HL-60/S4 (cell line): ENCODE measurements around the gene ST3GAL6.
"Not testable (repeated sequence)": the region's sequence is repeated elsewhere in the genome, so short reads cannot be mapped to it uniquely, and the experiment has no call there.

Experiments
- in situ Hi-C: fragments of 300-500 bp; cut with MboI; formaldehyde crosslinking; loops from 2 replicates; pipeline ENCODE4 v1.14.3; 2022; ENCODE audit warnings: low sequenced_read_pairs

The ST3GAL6 gene

GRCh38 chr3:98799479-98799878, 36.3 kb downstream of the ST3GAL6 start:
- in situ Hi-C loops = no loop called here

- in situ Hi-C loops = loop anchor here (25.0 kb wide), 1 partner anchor 763 kb away; the partner anchor contains the start of gene GABRR3
These were observed 37.3 kb downstream of the ST3GAL6 start for GRCh38 chr3:98800401-98800800.

GRCh38 chr3:98801043-98801747, 38.1 kb downstream of the ST3GAL6 start:
- in situ Hi-C loops = loop anchor here (25.0 kb wide), 1 partner anchor 764 kb away; the partner anchor contains the start of gene GABRR3

GRCh38 chr3:98805571-98805970, 42.4 kb downstream of the ST3GAL6 start:
- in situ Hi-C loops = loop anchor here (25.0 kb wide), 1 partner anchor 768 kb away; the partner anchor contains the start of gene GABRR3

- in situ Hi-C loops = loop anchor here (25.0 kb wide), 1 partner anchor 769 kb away; the partner anchor contains the start of gene GABRR3
These were observed 43.4 kb downstream of the ST3GAL6 start for GRCh38 chr3:98806521-98806920.

GRCh38 chr3:98807011-98807410, 43.9 kb downstream of the ST3GAL6 start:
- in situ Hi-C loops = loop anchor here (25.0 kb wide), 1 partner anchor 770 kb away; the partner anchor contains the start of gene GABRR3

GRCh38 chr3:98807561-98807960, 44.4 kb downstream of the ST3GAL6 start:
- in situ Hi-C loops = loop anchor here (25.0 kb wide), 1 partner anchor 770 kb away; the partner anchor contains the start of gene GABRR3

- in situ Hi-C loops = loop anchor here (25.0 kb wide), 1 partner anchor 771 kb away; the partner anchor contains the start of gene GABRR3
These were observed 44.9 kb downstream of the ST3GAL6 start for GRCh38 chr3:98808071-98808470.

GRCh38 chr3:98809557-98809956, 46.4 kb downstream of the ST3GAL6 start:
- in situ Hi-C loops = loop anchor here (25.0 kb wide), 1 partner anchor 772 kb away; the partner anchor contains the start of gene GABRR3

GRCh38 chr3:98811048-98811447, 47.9 kb downstream of the ST3GAL6 start:
- in situ Hi-C loops = loop anchor here (5.0 to 25.0 kb wide), 2 partner anchors 209 to 774 kb away; partner anchors contain the start of gene GABRR3

GRCh38 chr3:98812851-98813374, 49.8 kb downstream of the ST3GAL6 start:
- in situ Hi-C loops = loop anchor here (5.0 to 25.0 kb wide), 2 partner anchors 211 to 776 kb away; partner anchors contain the start of gene GABRR3

- in situ Hi-C loops = loop anchor here (5.0 to 25.0 kb wide), 2 partner anchors 213 to 778 kb away; partner anchors contain the start of gene GABRR3
These were observed 51.8 kb downstream of the ST3GAL6 start for GRCh38 chr3:98814817-98815420.

GRCh38 chr3:98817547-98818041, 54.5 kb downstream of the ST3GAL6 start:
- in situ Hi-C loops = loop anchor here (25.0 kb wide), 1 partner anchor 780 kb away; the partner anchor contains the start of gene GABRR3

GRCh38 chr3:98821063-98821462, 57.9 kb downstream of the ST3GAL6 start:
- in situ Hi-C loops = loop anchor here (25.0 kb wide), 1 partner anchor 784 kb away; the partner anchor contains the start of gene GABRR3

- in situ Hi-C loops = loop anchor here (25.0 kb wide), 1 partner anchor 786 kb away; the partner anchor contains the start of gene GABRR3
These were observed 60.7 kb downstream of the ST3GAL6 start for GRCh38 chr3:98823791-98824190.

GRCh38 chr3:98824256-98824655, 61.1 kb downstream of the ST3GAL6 start:
- in situ Hi-C loops = loop anchor here (25.0 kb wide), 1 partner anchor 787 kb away; the partner anchor contains the start of gene GABRR3

GRCh38 chr3:98826126-98826525, 63.0 kb downstream of the ST3GAL6 start:
- in situ Hi-C loops = no loop called here

GRCh38 chr3:98827221-98827920, 64.2 kb downstream of the ST3GAL6 start:
- in situ Hi-C loops = no loop called here

GRCh38 chr3:98829246-98829832, 66.2 kb downstream of the ST3GAL6 start:
- in situ Hi-C loops = no loop called here

GRCh38 chr3:98831060-98831459, 67.9 kb downstream of the ST3GAL6 start:
- in situ Hi-C loops = not testable (repeated sequence)
